GM19395 (cell line): ENCODE results near the gene MAPRE2.

Experiments
- ATAC-seq: cut with Tn5 transposase; IDR thresholded peaks from one replicate; pipeline ENCODE4 v1.9.1; 2021; ENCODE audit warnings: mild to moderate bottlenecking, moderate library complexity; ENCODE audit not compliant: unreplicated experiment

The MAPRE2 gene

DNA sequence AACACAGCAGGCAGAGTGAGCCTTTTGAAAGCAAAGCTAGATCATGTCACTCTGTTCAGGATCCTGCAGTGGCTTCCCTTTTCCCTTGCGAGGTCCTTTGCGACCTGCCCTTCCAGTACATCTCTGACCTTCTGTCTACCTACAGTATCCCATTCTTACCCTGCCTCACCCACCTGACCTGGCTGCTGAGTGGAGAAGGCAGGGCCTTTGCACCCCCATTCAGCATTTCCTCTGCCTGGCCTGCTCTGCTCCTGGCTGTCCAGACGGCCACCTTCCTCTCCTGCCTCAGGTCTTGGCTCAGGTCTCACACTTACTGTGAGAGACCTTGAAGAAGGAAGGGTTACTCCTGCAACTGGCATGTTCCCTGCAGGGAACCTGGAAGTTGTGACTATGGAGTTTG, 77.4 kb downstream of the MAPRE2 start:
- no peak for ATAC-seq

DNA sequence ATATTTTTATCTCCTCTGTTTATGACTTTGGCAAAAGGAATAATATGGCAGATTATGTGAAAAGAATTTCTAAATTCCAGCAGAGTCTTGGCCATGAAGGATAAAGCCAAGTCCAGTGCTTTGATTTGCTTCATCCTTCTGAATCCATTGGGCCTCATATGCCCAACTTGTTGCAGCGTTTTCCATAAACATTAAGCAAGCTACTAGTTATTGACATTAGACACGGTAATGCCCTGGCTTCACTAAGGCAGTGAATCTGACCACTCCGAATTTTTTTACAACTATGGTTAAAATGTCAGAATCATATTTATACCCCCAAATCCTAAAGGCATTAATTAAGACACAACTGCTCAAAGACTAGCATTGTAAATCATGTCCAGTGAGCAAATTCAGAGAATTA, 79.8 kb downstream of the MAPRE2 start:
- no peak for ATAC-seq

DNA sequence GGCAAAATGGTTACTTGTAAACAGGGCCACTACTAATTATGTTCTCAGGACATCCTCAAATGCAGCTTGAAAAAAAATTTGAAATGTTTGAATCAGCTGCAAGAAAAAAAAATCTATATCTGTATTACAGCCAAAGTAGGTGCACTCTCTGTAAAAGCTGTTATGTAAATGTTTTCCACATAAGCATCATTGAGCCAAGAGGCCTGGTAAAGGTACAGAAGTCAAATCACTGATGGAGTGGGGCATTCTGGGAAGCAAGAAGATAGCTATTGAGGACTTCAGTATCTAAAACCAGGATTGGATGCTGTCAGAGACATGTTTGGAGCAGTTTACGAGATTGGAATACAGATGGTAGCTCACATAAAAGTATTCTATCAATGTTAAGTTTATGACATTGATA, 80.3 kb downstream of the MAPRE2 start:
- no peak for ATAC-seq

DNA sequence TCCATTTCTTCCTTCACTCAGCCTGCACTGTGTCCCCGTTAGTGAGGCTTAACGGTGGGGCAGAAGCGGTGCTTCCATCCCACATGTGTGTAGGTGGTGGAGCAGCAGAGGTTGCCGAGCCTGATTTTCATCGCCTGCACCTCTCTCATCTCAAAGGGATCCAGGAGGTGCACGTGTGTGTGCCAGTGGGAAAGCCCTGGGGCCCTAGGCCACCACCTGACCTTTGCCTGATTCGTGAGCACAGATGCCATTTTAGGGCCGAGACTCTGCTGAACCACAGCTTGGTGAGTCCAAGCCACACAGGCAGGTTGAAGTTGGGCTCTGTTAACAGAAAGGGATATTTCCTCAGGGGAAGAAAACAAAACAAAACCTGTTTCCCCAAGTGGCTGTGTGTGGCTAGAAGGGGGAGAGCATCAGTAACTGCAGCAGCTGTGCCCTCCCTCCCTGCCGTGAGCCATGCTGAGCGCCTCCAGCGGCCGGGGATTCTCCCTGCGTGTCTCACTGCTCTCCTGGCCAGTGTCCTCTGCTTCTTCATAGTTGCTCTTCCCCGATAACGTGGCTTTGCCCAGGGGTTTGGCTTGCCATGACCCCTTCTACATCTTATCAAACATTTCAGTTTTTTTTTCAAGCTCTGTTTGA, 81.5 kb downstream of the MAPRE2 start:
- peak; percentile 93 for ATAC-seq

DNA sequence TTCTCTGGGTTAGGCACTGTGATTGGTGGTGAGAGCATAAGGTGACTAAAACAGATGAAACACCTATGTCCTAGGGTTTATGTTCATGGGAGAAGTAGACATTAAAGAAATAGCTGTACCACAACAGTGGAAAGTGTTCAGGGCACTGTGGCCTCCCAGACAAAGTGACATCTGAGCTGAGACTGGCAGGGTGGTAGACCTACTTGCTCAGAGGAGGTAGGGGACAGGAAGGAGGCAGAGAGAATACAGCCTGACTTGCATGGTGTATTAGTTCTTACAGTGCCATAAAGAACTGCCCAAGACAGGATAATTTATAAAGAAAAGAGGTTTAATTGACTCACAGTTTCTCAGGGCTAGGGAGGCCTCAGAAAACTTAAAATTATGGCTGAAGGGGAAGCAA, 82.6 kb downstream of the MAPRE2 start:
- no peak for ATAC-seq

DNA sequence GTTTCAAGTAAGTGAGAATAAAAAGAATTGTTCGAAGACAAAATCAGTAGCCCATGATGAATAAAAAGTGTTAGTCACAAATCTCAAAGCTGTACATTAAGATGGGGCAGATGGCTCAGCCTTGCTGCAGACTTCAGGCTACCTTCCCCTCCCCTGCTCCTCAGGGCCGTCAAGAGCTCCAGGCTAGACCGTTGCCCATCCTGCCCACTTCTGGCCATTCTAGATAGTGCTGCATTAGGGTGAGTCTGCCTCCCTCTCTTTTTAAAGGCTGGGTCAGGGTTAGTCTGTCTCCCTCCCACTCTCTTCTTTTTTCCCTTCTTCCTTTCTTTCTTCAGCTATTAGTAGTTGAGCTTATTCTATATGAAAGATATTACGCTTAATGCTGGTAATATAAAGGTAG, 86.0 kb downstream of the MAPRE2 start:
- no peak for ATAC-seq

DNA sequence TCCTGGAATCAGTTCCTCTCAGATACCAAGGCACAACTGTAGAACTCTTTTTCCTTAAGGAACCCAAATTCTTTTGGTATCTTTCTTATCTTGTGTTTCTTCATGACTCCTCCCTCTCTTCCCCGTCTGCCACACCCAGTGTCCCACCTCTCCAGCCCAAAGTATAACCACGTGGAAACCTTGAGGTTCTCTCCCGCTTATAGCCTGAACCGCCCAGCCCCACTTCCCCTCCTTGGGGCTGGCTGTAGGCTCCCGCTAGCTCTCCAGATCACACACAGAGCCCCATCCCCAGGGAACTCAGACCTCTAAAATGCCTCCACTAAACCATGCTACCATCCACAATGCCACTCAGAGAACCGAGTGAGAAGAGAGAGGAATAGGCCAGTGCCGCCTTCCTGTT, 87.5 kb downstream of the MAPRE2 start:
- no peak for ATAC-seq

DNA sequence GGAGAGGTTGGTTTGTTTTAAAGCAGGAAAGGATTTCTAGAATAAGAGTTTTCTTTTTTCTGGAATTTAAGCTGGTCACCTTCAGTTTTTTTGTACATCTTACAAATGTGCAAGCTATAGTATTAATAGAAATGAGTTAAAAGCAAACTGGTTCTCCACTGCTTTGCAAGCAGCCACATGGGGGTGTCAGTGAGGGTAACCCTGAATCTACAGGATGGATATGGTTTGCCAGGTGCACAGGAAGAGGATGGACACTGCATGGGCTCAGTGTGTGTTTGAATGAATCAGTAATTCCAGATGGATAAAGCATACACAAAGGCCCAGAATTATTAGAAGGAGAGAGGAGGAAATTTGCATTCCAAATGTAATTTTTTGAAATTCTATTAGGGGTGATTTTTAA, 89.0 kb downstream of the MAPRE2 start:
- ATAC-seq = no peak

DNA sequence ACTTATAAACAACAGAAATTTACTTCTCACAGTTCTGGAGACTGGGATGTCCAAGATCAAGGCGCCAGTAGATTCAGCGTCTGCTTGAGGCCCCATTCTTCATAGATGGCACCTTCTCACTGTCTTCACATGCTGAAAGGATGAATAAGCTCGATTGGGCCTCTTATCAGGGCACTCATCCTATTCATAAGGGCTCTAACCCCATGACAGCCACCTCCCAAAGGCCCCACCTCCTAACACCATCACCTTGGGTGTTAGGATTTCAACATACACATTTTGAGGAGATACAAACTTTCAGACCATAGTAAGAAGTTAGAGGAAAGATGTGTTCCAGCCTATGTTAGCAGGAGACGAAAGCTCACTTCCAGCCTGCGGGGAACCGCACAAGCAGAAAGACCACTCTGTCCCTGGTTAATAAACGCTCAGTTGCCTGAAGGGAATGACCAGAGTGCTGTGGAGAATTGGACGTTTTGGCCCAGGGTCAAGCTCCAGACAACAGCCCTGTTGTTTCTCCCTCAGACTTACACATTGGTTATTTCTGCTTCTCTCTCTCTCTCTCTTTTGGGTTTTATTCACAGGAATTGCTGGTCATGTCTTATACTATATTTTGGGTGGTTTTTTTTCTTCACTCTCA, 90.3 kb downstream of the MAPRE2 start:
- ATAC-seq = no peak

DNA sequence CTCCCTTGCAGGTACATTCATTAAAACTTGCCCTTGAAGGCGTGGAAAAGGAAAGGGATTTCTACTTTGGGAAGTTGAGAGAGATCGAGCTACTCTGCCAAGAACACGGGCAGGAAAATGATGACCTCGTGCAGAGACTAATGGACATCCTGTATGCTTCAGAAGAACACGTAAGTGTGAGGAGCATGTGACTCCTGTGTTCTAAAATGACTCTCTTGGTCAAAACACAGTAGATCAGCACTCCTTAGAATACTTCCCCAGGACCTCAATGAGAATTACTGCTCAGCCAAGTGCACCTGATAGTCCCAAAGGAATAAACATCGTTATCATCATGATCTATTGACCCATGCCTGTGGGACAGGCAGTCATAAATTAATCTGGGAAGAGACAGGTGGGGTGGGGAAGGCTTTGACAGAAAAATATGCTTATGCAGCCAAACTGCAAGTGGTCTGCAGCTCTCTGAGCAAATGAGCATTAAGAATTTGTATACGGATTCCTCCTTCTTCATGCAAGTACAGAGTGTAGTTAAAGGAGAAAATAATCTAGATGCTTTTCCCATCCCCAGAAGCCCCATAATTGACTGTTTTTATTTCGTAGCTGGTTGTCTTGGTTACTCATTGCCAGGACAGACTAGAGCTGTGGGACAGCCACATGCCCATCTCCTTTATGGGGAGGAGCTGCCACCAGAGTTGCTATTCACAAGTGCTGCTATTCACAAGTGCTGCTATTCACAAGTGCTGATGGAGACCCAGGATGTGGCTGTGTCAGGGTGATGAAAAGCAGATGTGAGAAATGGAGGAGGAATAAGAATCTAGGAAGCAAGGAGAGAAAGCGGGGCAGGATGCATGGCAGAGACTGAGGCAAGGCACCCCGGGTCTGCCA, 91.0 kb downstream of the MAPRE2 start:
- ATAC-seq = no peak

DNA sequence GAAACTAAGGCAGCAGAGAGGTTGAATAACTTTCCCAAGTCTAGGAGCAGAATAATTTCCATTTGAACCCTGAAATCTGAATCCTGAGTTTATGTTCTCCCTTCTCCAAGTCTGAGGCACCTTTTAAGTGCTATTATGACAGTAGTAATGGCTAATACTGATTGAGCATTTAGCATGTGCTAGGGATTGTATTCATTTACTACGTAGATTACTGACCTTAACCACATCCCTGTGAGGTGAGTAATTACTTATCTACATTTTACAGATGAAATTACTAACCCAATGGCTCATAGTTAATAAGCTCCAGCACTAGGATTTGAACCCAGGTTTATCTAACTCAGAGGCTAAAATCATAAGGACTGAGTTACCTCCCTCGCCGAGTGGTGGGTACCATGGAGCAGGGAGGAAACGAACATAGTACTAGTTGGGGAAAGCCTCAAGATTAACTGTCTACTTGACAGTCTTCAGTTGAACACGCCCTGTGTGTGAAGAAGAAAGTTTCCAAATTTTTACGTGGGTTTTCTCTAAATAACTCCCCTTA, 93.0 kb downstream of the MAPRE2 start:
- no peak for ATAC-seq

DNA sequence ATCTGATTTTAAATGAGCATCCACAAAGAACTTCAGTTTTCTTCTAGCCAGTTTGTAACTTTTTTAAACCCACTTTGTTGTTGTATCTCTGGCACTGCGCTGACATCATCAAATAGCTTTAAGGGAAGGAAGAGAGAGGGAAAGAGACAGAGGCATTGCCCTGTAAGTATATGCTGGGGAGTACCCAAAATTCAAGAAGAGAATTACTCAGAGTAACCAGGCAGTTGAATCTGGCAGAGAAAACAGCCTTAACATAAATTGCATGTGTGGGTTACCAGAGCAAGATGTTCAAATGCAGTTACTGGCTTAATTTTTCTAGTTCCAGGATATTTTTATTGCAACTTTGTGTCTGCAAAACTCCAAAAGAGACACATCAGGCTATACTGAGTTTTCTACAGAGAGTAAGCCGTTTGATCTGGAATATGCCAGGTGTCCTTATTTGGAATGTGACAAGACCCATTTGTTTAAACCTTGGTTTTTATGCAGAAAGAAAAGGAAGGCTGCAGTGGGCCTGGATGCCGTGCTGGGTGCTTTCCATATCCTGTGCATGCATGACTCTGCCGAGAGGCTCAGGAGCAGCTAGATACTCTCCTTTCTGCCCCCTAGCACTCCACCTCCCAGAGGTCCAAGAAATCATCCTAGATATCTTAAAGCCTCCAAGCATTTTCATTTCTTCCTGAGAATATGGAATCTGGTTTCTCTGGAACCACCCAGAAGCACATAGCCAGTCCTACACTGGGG, 93.7 kb downstream of the MAPRE2 start:
- ATAC-seq = no peak

DNA sequence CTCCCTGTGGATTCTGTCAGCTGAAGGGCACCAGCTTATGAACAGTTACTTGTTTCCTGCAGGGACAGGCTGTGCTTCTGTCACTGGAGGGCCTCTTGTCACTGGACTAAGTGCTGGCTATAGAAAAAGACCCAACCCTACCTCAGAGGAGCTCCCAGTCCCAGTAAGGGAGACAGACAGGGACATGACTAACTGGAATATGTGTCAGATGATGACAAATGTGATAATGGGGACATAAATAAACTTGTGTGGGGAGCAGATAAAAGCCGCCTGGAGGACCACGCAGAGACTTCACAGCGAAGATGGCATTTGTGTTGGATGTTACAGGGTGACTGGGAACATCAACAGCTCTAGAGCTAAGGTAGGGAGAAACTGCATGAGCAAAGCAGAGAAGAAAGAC, 95.0 kb downstream of the MAPRE2 start:
- no peak for ATAC-seq

DNA sequence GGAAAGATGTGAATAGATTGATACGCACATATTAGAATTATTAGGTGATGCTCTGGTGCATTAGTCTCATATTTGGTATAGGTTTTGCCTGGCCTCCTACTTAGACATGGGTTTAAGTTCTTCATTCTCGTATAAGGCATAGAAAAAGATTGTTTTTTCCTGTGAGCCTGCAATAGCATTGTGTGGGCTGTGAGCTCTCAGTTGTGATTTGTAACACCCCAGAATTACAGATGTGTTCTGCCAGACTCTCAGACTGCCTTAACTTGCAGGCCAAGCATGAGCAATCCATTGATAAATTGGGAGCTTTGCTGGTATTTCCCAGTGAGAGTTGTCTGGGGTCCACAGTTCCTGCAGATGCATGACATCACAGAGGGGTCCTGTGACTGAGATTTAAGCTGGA, 95.7 kb downstream of the MAPRE2 start:
- ATAC-seq = no peak

DNA sequence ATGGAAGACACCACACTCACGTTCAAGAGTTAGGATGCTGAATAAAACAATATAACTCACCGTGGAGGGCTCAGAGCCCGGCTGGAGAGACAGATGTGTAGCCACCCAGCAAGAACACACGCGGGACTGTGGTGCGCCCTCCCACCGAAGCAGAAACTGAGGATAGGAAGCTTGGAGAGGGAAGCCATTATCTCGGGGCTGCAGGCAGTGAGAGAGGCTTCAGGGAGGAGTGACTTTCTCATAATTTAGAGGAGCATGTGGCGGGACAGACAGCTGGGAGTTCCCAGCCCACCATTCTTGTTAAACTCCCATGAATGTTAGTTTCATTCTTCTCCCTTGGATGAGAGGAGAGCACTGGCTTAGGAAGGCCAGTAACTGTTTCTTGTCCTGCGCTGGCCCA, 96.4 kb downstream of the MAPRE2 start:
- no peak for ATAC-seq

DNA sequence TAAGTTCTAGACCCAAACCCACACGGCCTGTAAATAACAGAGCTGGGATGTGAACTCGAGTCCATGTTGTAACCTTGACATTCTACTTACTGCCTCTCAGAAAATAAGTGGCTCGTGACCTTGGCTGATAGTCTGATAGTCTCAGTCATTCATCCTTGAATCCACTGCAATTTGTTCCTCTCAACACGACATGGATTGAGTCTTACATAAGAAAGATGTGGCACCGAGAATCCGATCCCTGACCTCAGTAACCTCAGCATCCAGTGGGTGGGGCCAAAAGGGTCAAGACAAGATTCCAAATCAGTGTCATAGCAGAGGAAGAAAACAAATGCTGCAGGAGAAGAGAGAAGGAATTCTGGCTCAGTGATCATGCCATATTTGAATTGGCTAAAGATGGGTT, 97.6 kb downstream of the MAPRE2 start:
- no peak for ATAC-seq

DNA sequence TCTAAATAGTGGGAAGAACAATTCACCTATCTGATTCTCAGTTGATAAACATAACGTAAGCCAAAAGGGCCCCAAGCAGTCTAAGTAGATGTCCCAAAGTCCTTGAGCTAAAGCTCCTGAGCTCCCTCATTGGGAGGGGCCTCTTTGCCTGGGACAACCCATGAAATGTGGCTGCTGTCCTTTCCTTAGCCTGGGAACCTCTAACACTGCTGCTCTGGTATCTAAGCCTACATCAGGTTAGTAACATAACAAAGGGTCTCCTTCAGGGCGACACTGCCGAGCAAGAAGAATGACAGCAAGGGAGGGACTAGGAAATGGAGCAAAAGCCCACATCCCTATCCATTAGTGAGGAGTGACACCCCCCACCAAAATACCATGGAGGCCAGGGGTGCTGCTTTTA, 98.3 kb downstream of the MAPRE2 start:
- ATAC-seq = no peak

DNA sequence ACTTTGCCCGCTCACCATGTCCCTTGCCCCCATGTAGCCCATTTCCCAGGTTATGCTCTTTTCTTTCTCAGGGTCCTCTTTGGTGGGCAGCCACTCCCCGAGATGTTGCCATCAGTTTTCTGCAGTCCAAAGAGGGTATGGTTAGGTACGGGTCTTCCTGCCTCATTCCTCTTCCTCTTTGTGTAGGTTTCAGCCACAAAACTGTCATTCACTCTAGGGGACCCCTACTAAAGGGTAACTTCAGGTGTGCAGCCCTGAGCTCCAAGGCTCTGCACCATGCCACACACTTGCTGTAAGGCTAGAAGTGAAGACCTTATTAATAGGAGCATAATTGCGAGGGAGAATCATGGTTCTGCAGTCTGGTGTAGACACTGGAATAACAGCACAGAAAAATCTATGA, 99.9 kb downstream of the MAPRE2 start:
- ATAC-seq = no peak

DNA sequence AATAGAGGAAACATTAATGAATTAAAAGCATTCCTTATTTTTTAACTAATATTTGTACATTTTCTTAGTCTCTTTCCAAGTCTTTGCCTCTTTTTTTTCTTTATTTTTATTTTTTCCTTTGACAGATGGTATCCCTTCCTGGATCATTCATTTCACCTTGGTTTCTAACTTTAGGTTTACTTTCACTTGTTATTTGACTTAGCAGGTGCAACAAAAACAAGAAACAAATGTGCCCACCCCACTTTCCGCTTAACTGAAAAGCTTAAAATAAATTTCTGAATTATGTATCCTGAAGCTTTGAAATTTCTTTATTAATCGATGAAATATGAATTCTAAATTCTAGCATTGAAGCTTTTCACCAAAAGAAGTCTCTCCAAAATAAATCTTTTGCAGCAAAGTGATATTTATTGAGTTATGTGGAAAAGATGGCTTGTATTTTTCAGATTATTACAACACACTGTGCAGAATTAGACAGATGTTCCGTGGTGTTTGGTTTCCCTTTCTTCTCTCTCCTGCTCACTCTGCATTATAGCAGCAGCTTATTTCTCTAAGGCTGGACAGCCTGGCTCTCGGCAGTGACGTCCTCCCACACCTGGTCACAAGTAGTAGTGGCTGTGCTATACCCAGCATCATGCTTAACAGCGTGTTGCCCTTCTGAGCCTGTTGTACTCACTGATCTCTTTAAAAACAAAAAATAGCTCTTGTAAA, 100.5 kb downstream of the MAPRE2 start:
- ATAC-seq = peak; percentile 54

DNA sequence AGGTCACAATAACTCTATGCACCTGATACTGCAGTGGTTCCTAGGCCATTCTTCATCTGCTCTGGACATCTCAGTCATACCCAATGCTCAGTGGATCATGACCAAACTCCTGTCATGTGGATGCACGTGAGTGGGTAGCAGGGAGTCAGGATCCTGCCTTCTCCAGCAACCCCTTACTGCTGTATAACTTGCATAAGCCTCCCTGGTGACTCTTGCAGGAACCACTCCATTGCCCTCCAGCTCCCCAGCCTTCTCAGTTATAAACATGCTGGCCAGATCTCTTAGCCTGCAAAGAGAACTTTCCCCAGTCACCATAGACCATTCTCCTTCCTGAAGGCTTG, 101.0 kb downstream of the MAPRE2 start:
- peak; percentile 32 for ATAC-seq
